Spleen (tissue), 7 donors: ENCODE measurements around the gene PCMT1.

ENCODE experiments used
- CTCF ChIP-seq, 11 experiments: fragments of 200-600 bp in 7 of 11; fragments of 450-650 bp in 4 of 11; sonication (generic) in 4 of 11; IDR thresholded peaks in 8 of 11; conservative IDR thresholded peaks in 3 of 11; 1 replicate in 7 of 11; 2 replicates in 4 of 11; pipeline versions ENCODE4 v1.4.0 to v1.8.0; 2016 to 2021; ENCODE audit warnings: antibody characterized with exemption in 11 of 11, inconsistent platforms in 4 of 11, mild to moderate bottlenecking in 1 of 11
- POLR2A ChIP-seq, 3 donors: fragments of 450-650 bp; IDR thresholded peaks; one replicate each; pipeline ENCODE4 v1.5.1; 2017; ENCODE audit warnings: antibody characterized with exemption in 3 of 3, mild to moderate bottlenecking in 1 of 3
- POLR2AphosphoS5 ChIP-seq, 3 donors: sonication (generic); formaldehyde crosslinking; IDR thresholded peaks; one replicate each; pipeline ENCODE4 v1.5.1; 2017; ENCODE audit warnings: antibody characterized with exemption in 3 of 3
- donor health status: DM: no; HTN: no; CAD: no; lungs with moderate emphysema.
- donor health status: DM: no; HTN: no; CAD: no.
- donor health status: DM: no; HTN: no; CAD: no.

DNA sequence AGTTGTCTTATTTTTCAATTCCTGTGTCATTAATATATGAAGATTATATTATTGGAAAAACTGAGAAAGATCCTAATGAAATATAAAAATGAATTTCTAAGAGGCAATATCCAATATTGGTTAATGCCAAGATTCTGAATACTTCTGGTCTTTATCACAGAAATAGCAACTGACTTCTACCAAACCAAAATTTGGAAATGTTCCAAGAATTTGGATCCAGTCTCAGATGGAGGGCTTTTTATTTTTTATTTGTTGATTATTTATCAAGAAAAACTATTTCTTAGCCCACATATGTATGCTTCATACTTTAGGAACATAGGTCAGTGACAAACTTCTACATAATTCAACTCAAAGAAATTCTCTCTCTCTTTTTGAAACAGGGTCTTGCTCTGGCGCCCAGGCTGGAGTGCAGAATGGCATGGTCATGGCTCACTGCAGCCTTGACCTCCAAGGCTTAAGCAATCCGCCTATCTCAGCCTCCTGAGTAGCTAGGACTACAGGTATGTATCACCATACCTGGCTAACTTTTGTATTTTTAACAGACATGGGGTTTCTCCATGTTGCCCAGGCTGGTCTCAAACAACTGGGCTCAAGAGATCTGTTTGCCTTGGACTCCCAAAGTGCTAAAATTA lies 16.3 kb upstream of the PCMT1 start:
- no peak for TF ChIP-seq POLR2A (IDR thresholded peaks at IDR 0.05)
- no peak for TF ChIP-seq CTCF (IDR thresholded peaks at IDR 0.05 in 8 of 11, conservative IDR thresholded peaks at IDR 0.05 in 3 of 11)
- TF ChIP-seq POLR2AphosphoS5 (IDR thresholded peaks at IDR 0.05): no peak
